Naive B cell (primary cell): ENCODE data around the gene BSN. TPM values are rescaled to one million over a fixed set of nuclear protein-coding genes. Genes with fewer than 3 reads are reported as not detected.

Experiments used
- ATAC-seq, 2 donors: fragments of 150-1000 bp; cut with Tn5 transposase; 2 replicates each; pipeline ENCODE4 v1.10.0; 2021; ENCODE audit warnings: low read depth in 2 of 2, mild to moderate bottlenecking in 2 of 2, moderate library complexity in 2 of 2
- DNase-seq: peaks from one replicate; pipeline ENCODE4 v3.0.0; 2022
- H3K27ac Mint-ChIP-seq, 6 donors: one replicate each; pipeline ENCODE4 v1.8.0; 2020 to 2022; ENCODE audit warnings: mild to moderate bottlenecking in 6 of 6, mixed read lengths in 6 of 6, moderate library complexity in 5 of 6, inconsistent platforms in 2 of 6
- H3K27me3 Mint-ChIP-seq, 3 donors: one replicate each; pipeline ENCODE4 v1.8.0; 2021 to 2022; ENCODE audit warnings: mixed read lengths in 3 of 3, mild to moderate bottlenecking in 1 of 3
- H3K36me3 Mint-ChIP-seq, 2 donors: one replicate each; pipeline ENCODE4 v1.8.0; 2020 to 2022; ENCODE audit warnings: mixed read lengths in 2 of 2, inconsistent platforms in 1 of 2, mild to moderate bottlenecking in 1 of 2
- H3K4me1 Mint-ChIP-seq, 3 donors: one replicate each; pipeline ENCODE4 v1.8.0; 2020 to 2022; ENCODE audit warnings: mixed read lengths in 3 of 3, inconsistent platforms in 1 of 3, mild to moderate bottlenecking in 1 of 3, moderate library complexity in 1 of 3
- H3K4me3 Mint-ChIP-seq, 8 donors: one replicate each; pipeline ENCODE4 v1.8.0; 2020 to 2022; ENCODE audit warnings: mild to moderate bottlenecking in 8 of 8, mixed read lengths in 8 of 8, moderate library complexity in 8 of 8, inconsistent platforms in 2 of 8
- H3K9me3 Mint-ChIP-seq, 7 donors: one replicate each; pipeline ENCODE4 v1.8.0; 2020 to 2022; ENCODE audit warnings: mixed read lengths in 7 of 7, mild to moderate bottlenecking in 5 of 7, inconsistent platforms in 2 of 7, moderate library complexity in 1 of 7
- polyA plus RNA-seq, 6 donors: library from polyadenylated mRNA; unstranded; fragments of 300-500 nt; fragmentation: Illumina TruSeq; gene quantifications; one replicate each; pipeline ENCODE4 v1.2.3, GENCODE V29; 2021; ENCODE audit warnings: low read depth in 6 of 6

BSN gene
- polyA plus RNA-seq, 6 donors from 2014 or later: not detected

DNA sequence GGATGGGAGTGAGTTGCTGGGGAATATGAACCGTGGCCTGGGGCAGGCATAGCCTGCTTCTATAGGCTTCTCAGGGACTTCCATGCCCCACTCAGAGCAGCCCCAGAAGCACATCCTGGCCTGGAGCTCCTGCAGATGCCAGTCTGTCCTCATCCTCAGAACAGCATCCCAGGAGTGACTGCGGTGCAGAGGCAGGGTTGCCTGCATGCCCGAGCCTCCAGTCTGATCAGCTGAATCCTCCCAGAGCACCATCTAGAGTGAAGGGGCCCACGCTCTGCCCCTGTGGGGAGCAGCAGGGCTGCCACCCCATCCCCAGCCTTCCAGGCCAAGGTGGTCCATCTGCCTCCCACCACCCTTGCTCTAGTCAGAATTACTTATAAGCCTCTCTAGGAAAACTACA is 75.2 kb downstream of the BSN start:
- H3K27me3 Mint-ChIP-seq: peaks cover 5 to 28% (median 26%) of the 10 kb centered on the region in 3 donors
- no peak overlapping the region for H3K27ac Mint-ChIP-seq
- DNase-seq: no peak
- peaks cover 0 to 3% (median 0%) of the 10 kb centered on the region in 3 donors for H3K4me1 Mint-ChIP-seq
- peaks cover 0 to 17% (median 6%) of the 10 kb centered on the region in 7 donors for H3K9me3 Mint-ChIP-seq
- H3K4me3 Mint-ChIP-seq: no peak overlapping the region
- H3K36me3 Mint-ChIP-seq: peaks cover 0 to 9% of the 10 kb centered on the region in 2 donors
- no peak for ATAC-seq

DNA sequence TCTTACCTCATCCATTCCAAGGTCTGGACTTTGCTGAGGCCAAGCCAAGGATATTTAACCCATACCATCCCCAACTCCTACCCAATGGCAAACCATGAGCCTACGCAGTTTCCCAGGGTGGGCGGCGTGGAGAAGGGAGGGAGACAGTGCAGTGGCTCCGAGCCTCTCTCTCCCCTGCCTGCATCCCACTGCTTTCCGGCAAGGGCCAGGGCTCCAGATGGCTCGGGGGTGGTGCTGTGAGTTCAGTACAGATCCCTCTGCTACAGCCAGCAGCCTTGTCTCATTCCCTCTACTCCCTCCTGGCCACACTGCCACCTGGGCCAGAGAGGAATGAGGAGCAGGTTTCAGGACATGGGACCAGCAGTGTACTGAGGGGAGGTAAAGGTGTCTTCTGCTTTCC is 75.6 kb downstream of the BSN start:
- no peak overlapping the region for H3K27ac Mint-ChIP-seq
- no peak for ATAC-seq
- H3K4me3 Mint-ChIP-seq: no peak overlapping the region
- H3K36me3 Mint-ChIP-seq: peaks cover 0 to 9% of the 10 kb centered on the region in 2 donors
- peaks cover 5 to 28% (median 26%) of the 10 kb centered on the region in 3 donors for H3K27me3 Mint-ChIP-seq
- H3K9me3 Mint-ChIP-seq: peaks cover 0 to 17% (median 6%) of the 10 kb centered on the region in 7 donors
- H3K4me1 Mint-ChIP-seq: peaks cover 0 to 3% (median 0%) of the 10 kb centered on the region in 3 donors
- no peak for DNase-seq

DNA sequence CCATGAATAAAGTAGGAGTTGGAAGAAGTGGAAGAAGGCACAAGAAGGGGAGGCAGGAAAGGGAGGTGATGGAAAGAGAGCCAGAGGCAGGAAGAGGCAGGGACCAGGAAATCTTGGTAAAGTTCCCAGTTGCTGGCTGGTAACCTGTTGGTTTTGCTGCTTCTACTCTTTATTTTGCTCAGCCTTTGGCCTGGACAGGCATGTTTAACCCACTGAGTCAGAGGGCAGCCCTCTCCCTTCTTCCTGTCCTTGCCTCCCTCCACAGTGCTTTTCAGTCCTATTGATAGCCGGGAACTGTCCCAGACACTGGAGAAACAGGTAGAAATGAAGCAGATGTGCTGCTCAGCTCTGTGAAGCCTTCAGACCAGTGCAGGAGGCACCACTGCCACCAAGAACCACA is 76.5 kb downstream of the BSN start:
- peaks cover 0 to 9% of the 10 kb centered on the region in 2 donors for H3K36me3 Mint-ChIP-seq
- peaks cover 9 to 29% (median 27%) of the 10 kb centered on the region in 3 donors for H3K27me3 Mint-ChIP-seq
- ATAC-seq (no peak), DNase-seq (no peak)
- peaks cover 0 to 3% (median 0%) of the 10 kb centered on the region in 3 donors for H3K4me1 Mint-ChIP-seq
- peak overlapping the region in 1 of 6 donors; percentile 74 for H3K27ac Mint-ChIP-seq
- H3K4me3 Mint-ChIP-seq: peak overlapping the region in 2 of 8 donors; percentile 19 to 78
- peaks cover 0 to 17% (median 6%) of the 10 kb centered on the region in 7 donors for H3K9me3 Mint-ChIP-seq

DNA sequence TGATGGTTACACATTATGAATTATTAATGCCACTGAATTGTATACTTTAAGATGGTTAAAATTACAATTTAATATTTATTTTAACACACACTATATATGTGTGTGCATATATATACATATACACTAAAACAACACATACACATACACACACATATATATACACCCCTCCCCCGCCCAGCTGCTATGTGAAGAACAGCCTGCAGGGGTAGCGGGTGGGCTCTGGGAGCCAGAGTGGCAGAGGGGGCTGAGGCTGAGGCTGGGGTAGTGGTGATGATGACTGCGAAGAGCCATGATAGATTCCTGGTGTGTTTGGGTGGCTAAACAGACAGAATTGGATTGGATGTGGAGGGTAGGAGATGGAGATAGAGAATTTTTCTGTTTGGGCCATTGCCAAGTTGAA is 80.5 kb downstream of the BSN start:
- Mint-ChIP-seq H3K36me3 (peaks cover 0 to 9% of the 10 kb centered on the region in 2 donors), H3K27ac (peak overlapping the region in 1 of 6 donors; percentile 28), H3K9me3 (peaks cover 0 to 17% (median 6%) of the 10 kb centered on the region in 7 donors), H3K4me3 (no peak overlapping the region), H3K27me3 (peaks cover 9 to 35% (median 28%) of the 10 kb centered on the region in 3 donors), H3K4me1 (no peaks in the 10 kb centered on the region)
- ATAC-seq (no peak), DNase-seq (no peak)

DNA sequence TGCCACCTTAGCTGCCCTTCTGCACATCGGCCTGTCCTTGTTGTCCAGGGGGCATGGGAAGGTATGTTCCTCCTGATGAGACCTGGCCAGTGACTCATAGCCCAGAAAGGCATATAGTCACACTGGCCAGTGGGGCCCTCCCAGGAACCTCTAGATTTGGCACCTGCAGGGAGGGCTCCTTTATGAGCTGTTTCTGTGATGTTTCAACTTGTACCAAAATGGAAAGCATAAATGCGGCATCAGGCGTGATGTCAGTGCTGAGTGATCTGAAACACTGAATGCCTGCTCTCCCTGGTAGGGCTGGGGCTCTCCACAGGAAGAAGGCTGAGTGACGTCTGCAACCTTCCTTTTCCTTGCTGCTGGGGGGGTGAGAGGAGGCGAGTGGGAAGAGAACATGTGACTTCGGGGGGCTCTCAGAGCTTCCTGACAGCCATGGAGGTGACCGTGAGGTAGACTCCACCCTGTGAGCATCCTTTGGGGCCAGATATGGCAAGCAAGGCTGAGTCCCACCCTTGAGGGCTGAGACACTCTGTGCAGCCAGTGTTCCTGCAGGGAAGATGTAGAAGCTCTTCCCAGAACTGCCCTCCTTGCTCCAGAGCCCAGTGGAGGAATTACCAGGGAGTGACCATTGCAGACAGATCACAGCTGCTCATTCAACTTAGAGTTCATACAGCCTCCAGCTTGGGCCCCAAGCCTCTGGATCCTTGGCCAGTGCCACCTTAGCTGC is 82.8 kb downstream of the BSN start:
- ATAC-seq (no peak), DNase-seq (no peak)
- Mint-ChIP-seq H3K27me3 (peaks cover 9 to 16% (median 12%) of the 10 kb centered on the region in 3 donors), H3K4me1 (no peaks in the 10 kb centered on the region), H3K9me3 (peaks cover 0 to 1% (median under 1%) of the 10 kb centered on the region in 7 donors), H3K36me3 (no peaks in the 10 kb centered on the region), H3K27ac (peak overlapping the region in 1 of 6 donors; percentile 80), H3K4me3 (no peak overlapping the region)

DNA sequence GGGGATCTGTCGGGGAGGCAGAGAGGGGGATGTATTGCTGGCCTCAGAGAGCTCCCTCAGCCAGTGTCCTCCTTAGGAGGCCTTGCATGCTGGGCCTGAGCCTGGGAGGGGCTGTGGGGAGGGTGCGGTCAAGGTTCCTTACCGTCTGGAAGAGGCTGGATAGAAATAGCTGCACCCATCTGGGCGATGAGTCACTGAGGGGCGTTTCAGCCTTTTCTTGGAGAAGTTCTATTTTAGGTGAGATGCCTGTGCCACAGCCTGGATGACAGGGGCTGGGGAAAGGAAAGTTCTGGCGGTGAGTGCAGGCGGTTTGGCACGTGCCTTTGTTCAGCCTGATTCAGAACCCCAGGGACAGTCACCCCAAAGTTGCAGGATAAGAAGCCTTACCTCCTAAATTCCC is 84.2 kb downstream of the BSN start:
- Mint-ChIP-seq H3K4me1 (no peaks in the 10 kb centered on the region), H3K36me3 (no peaks in the 10 kb centered on the region), H3K27ac (no peak overlapping the region), H3K9me3 (no peaks in the 10 kb centered on the region), H3K4me3 (no peak overlapping the region), H3K27me3 (peaks cover 6 to 12% (median 9%) of the 10 kb centered on the region in 3 donors)
- no peak for DNase-seq
- no peak for ATAC-seq

DNA sequence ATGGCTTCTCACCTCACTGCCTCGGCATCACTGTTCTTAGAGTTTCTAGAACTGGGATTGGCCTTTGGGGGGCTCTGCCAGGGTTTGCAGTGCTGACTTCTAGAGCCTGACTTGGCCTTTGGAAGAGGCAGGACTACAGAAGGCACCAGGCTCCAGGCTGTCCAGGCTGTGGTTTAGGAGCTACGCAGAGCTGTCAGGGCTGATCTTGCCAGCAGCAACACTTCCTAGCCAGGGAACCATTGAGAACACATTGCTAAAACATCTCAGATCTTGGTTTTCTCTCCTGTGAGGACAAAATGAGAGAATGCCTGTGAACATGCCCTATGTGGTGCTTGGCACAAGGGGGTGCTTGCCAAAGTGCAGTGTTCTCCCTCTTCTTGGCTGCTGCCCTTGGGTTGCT is 85.3 kb downstream of the BSN start:
- H3K4me1 Mint-ChIP-seq: no peaks in the 10 kb centered on the region
- peaks cover 6 to 9% (median 6%) of the 10 kb centered on the region in 3 donors for H3K27me3 Mint-ChIP-seq
- H3K27ac Mint-ChIP-seq: peak overlapping the region in 1 of 6 donors; percentile 3
- H3K36me3 Mint-ChIP-seq: no peaks in the 10 kb centered on the region
- no peak overlapping the region for H3K4me3 Mint-ChIP-seq
- DNase-seq (no peak), ATAC-seq (no peak)
- no peaks in the 10 kb centered on the region for H3K9me3 Mint-ChIP-seq

DNA sequence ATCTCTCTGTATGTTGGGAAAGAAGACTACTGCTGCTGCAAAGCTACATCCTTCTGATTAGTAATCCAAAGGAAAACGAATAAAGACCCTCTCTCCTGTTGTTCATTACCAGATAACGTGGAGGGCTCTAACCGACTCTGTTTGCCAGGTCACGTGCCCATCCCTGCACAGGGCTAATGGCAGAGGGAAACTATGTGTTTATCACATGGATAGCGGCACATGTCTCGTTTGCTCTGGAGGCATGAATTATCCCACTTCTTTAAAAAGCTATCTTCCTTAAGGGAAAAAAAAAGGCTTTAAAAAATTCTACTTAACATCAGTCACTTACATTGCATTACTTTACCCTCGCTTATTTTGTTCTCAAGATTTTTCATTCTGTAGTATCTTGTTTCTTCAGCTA is 87.0 kb downstream of the BSN start:
- Mint-ChIP-seq H3K4me3 (no peak overlapping the region), H3K27me3 (peaks cover under 1 to 5% (median under 1%) of the 10 kb centered on the region in 3 donors), H3K4me1 (no peaks in the 10 kb centered on the region), H3K9me3 (no peaks in the 10 kb centered on the region), H3K27ac (no peak overlapping the region), H3K36me3 (no peaks in the 10 kb centered on the region)
- ATAC-seq (no peak), DNase-seq (no peak)

DNA sequence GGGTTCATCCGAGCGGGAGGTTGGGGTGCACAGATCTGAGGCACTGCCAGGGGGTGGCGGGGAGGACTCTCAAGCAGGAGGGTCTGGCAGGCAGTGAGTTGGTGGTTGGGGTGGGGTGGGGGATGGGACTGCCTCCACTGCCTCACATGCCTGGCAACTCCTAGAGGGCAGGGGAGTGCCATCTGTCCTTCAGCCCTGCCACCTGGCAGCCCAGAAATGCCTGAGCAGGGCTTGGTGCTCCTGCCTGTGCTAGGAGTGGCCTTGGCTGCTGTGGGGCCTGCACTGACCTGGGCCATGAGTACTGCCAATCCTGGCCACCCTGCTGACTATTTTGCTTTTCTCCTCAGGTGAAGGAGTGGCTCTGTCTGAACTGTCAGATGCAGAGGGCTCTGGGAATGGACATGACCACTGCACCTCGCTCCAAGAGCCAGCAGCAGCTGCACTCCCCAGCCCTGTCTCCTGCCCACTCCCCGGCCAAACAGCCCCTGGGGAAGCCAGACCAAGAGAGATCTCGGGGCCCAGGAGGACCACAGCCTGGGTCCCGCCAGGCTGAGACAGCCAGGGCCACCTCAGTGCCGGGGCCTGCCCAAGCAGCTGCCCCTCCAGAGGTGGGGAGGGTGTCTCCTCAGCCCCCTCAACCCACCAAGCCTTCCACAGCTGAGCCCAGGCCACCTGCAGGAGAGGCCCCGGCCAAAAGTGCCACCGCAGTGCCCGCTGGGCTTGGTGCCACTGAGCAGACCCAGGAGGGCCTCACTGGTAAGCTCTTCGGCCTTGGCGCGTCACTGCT is 87.8 kb downstream of the BSN start:
- Mint-ChIP-seq H3K4me3 (no peak overlapping the region), H3K36me3 (no peaks in the 10 kb centered on the region), H3K27ac (no peak overlapping the region)

DNA sequence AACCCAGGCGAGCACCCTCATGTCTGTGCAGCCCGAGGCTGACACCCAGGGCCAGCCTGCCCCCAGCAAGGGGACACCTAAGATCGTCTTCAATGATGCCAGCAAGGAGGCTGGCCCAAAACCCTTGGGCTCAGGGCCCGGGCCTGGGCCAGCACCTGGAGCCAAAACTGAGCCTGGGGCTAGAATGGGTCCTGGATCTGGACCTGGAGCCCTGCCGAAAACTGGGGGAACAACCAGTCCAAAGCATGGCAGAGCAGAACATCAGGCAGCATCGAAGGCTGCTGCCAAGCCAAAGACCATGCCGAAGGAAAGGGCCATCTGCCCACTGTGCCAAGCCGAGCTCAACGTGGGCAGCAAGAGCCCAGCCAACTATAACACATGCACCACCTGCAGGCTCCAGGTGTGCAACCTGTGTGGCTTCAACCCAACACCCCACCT is 88.5 kb downstream of the BSN start:
- no peak overlapping the region for H3K27ac Mint-ChIP-seq
- H3K4me3 Mint-ChIP-seq: no peak overlapping the region
- H3K9me3 Mint-ChIP-seq: no peaks in the 10 kb centered on the region
- H3K36me3 Mint-ChIP-seq: no peaks in the 10 kb centered on the region
- no peaks in the 10 kb centered on the region for H3K4me1 Mint-ChIP-seq
- peaks cover 0 to 5% (median 0%) of the 10 kb centered on the region in 3 donors for H3K27me3 Mint-ChIP-seq
- ATAC-seq (no peak), DNase-seq (no peak)

More for the DNA sequence above, 87.8 kb downstream of the BSN start:
- Mint-ChIP-seq H3K27me3 (peaks cover 0 to 5% (median 0%) of the 10 kb centered on the region in 3 donors), H3K9me3 (no peaks in the 10 kb centered on the region), H3K4me1 (no peaks in the 10 kb centered on the region)
- ATAC-seq (no peak), DNase-seq (no peak)

DNA sequence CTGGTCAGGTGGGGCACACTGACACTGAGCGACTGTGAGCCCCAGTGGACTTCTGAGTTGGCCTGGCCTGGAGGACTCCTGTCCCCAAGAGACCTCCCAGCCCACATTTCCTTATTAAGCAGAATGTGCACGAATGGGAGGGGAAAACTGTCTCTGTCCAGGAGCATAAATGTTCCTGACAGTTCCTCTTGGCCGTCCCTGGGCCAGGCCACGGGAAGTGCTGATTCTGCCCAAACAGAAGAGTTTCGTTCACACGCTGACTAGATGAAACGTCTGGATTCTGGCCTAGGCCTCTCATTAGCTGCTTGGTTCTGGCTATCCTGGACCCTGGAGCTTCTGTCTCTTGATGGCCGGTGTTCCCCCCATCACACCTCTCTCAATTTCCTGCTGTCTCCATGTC is 90.4 kb downstream of the BSN start:
- no peak for ATAC-seq
- Mint-ChIP-seq H3K36me3 (no peaks in the 10 kb centered on the region), H3K4me1 (no peaks in the 10 kb centered on the region), H3K4me3 (no peak overlapping the region), H3K9me3 (no peaks in the 10 kb centered on the region), H3K27ac (no peak overlapping the region), H3K27me3 (peaks cover 0 to 5% (median 0%) of the 10 kb centered on the region in 3 donors)
- DNase-seq: no peak

DNA sequence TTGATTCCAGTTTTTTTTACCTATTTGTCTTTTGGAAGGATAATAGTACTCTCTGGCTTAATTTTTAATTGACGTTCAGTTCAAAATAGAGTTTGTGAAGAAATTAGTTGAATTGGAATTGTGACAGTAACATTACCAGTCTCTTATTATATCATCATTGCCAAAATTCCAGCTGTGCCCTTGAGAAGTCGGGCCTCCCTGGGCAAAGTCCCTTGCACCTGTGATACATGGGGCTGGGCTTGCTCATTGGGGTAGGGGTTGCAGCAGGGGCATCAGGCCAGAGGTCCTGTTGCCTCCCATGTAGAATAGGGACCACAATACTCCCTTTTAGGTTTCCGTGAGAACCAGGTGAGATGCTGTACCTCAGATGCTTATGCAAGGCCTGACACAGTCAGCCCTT is 92.0 kb downstream of the BSN start:
- Mint-ChIP-seq H3K27me3 (peaks cover 0 to under 1% (median 0%) of the 10 kb centered on the region in 3 donors), H3K4me3 (no peak overlapping the region), H3K27ac (no peak overlapping the region), H3K4me1 (no peaks in the 10 kb centered on the region), H3K9me3 (no peaks in the 10 kb centered on the region), H3K36me3 (no peaks in the 10 kb centered on the region)
- ATAC-seq (no peak), DNase-seq (no peak)

DNA sequence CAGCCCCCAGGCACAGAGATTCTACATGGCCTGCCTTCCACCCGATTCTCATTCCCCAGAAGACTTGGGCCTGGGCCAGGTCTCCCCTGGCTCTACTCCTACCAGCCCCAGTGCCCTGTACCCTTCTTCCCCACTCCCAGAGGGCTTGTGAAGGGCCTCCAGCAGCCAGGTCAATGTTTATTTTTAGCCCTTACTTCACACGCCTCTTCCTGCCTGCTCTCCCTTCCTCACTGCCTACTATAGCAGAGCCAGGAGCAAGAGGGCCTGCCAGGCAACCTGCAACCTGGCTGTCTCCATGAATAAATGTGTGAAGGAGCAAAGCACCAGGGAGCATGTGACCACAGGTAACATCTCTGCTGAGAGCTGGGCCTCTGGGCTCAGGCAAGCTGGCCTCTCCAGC is 93.5 kb downstream of the BSN start:
- Mint-ChIP-seq H3K27me3 (no peaks in the 10 kb centered on the region), H3K27ac (no peak overlapping the region), H3K4me3 (no peak overlapping the region), H3K36me3 (no peaks in the 10 kb centered on the region), H3K4me1 (no peaks in the 10 kb centered on the region), H3K9me3 (no peaks in the 10 kb centered on the region)
- ATAC-seq (no peak), DNase-seq (no peak)
